Esophagus mucosa (tissue), 1 donor: Measurements from ENCODE around the gene CHCHD4. TPM values are rescaled to one million over a fixed set of nuclear protein-coding genes. Genes with fewer than 3 reads are reported as not detected.
A peak's percentile ranks its signal among the peaks of the same experiment; 100 is the strongest.
"Not testable (repeated sequence)": the region's sequence is repeated elsewhere in the genome, so short reads cannot be mapped to it uniquely, and the experiment has no call there.

ENCODE experiments used
- ATAC-seq: fragments of 200-7000 bp; cut with Tn5 transposase; one replicate; pipeline ENCODE4 v1.9.1; 2020
- total RNA-seq: library from RNA; stranded (reverse); gene quantifications from one replicate; pipeline ENCODE4 v1.2.4, GENCODE V29; 2023
- donor health status: DM: yes; HTN: yes; CAD: no.

Gene CHCHD4
- total RNA-seq, 1 donor from 2014 or later = 13.0 TPM

GRCh38 chr3:14134291-14134690, 9.6 kb upstream of the CHCHD4 start:
- no peak for ATAC-seq

GRCh38 chr3:14133876-14134275, 9.2 kb upstream of the CHCHD4 start:
- no peak for ATAC-seq

GRCh38 chr3:14133188-14133800, 8.6 kb upstream of the CHCHD4 start:
- peak; percentile 1 for ATAC-seq

GRCh38 chr3:14132689-14133088, 8.0 kb upstream of the CHCHD4 start:
- no peak for ATAC-seq

GRCh38 chr3:14132120-14132519, 7.5 kb upstream of the CHCHD4 start:
- ATAC-seq = no peak

GRCh38 chr3:14131134-14131533, 6.5 kb upstream of the CHCHD4 start:
- no peak for ATAC-seq

GRCh38 chr3:14130707-14131106, 6.0 kb upstream of the CHCHD4 start:
- ATAC-seq = no peak

GRCh38 chr3:14130230-14130629, 5.6 kb upstream of the CHCHD4 start:
- ATAC-seq = no peak

GRCh38 chr3:14129296-14129695, 4.6 kb upstream of the CHCHD4 start:
- ATAC-seq = no peak

- no peak for ATAC-seq
These were observed 4.1 kb upstream of the CHCHD4 start for GRCh38 chr3:14128724-14129123.

- ATAC-seq = no peak
These were observed 3.0 kb upstream of the CHCHD4 start for GRCh38 chr3:14127516-14128161.

- ATAC-seq = no peak
These were observed 2.3 kb upstream of the CHCHD4 start for GRCh38 chr3:14126887-14127505.

- no peak for ATAC-seq
These were observed 1.6 kb upstream of the CHCHD4 start for GRCh38 chr3:14126017-14126886.

GRCh38 chr3:14125193-14126016, 735 bp upstream of the CHCHD4 start:
- ATAC-seq = peak; percentile 83

- peak; percentile 20 for ATAC-seq
These were observed 451 bp downstream of the CHCHD4 start for GRCh38 chr3:14124223-14124614.

GRCh38 chr3:14123308-14124222, 1.1 kb downstream of the CHCHD4 start:
- no peak for ATAC-seq

GRCh38 chr3:14122301-14122700, 2.4 kb downstream of the CHCHD4 start:
- peak; percentile 1 for ATAC-seq

- ATAC-seq = no peak
These were observed 2.8 kb downstream of the CHCHD4 start for GRCh38 chr3:14121859-14122258.

GRCh38 chr3:14120921-14121448, 3.7 kb downstream of the CHCHD4 start:
- ATAC-seq = not testable (repeated sequence)

GRCh38 chr3:14120111-14120920, 4.4 kb downstream of the CHCHD4 start:
- ATAC-seq = no peak
